NCI-H69 (cell line): ENCODE measurements around the gene RPTOR.

Experiments
- DNase-seq: peaks from one replicate; lab custom pipeline; 2025; lab: John Stamatoyannopoulos, UW

The RPTOR gene

GRCh38 chr17:80892019-80892855, 347.6 kb downstream of the RPTOR start:
- DNase-seq: peak; percentile 93

- DNase-seq: peak; percentile 86
Measured at GRCh38 chr17:80892900-80893603, 348.4 kb downstream of the RPTOR start.

- no peak for DNase-seq
Measured at GRCh38 chr17:80893604-80894438, 349.2 kb downstream of the RPTOR start.

DNA sequence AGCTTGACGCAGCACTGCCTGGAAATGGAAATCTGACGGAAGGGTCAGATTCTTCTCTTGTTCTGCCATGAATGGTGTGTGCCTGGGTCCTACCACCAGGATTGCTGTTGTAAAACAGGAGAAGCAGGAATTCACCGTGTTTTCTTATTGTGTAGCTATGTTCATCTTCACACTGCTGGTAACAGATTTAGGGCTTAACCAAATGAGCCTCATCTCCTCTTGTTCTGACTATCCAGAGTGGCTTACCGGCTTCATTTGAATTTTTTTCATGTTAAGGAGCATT, 349.7 kb downstream of the RPTOR start:
- no peak for DNase-seq

- no peak for DNase-seq
Measured at GRCh38 chr17:80894726-80895125, 350.1 kb downstream of the RPTOR start.

DNA sequence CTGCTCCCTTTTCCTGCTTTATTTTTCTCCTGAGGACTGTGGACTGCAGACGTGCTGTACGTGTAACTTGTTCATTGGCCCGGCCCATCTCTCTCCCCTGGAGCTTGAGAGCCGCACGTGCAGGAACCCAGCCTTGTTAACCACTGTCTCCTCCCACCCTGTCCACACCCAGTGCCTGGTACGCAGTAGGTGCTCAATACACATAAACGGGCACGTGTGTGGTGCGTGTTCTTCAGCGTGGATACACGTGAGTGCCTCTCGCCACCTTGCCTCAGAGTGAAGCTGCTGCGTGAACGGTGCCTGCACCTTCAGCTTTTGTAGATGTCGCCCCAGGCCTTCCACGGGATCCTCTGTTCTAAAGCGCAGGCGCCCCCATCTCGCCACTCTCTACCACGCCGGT, 350.7 kb downstream of the RPTOR start:
- no peak for DNase-seq

GRCh38 chr17:80898716-80899115, 354.1 kb downstream of the RPTOR start:
- peak; percentile 27 for DNase-seq

GRCh38 chr17:80899402-80900268, 355.0 kb downstream of the RPTOR start:
- peak; percentile 60 for DNase-seq

GRCh38 chr17:80901319-80901718, 356.7 kb downstream of the RPTOR start:
- peak; percentile 45 for DNase-seq

- no peak for DNase-seq
Measured at GRCh38 chr17:80902197-80902962, 357.7 kb downstream of the RPTOR start.

DNA sequence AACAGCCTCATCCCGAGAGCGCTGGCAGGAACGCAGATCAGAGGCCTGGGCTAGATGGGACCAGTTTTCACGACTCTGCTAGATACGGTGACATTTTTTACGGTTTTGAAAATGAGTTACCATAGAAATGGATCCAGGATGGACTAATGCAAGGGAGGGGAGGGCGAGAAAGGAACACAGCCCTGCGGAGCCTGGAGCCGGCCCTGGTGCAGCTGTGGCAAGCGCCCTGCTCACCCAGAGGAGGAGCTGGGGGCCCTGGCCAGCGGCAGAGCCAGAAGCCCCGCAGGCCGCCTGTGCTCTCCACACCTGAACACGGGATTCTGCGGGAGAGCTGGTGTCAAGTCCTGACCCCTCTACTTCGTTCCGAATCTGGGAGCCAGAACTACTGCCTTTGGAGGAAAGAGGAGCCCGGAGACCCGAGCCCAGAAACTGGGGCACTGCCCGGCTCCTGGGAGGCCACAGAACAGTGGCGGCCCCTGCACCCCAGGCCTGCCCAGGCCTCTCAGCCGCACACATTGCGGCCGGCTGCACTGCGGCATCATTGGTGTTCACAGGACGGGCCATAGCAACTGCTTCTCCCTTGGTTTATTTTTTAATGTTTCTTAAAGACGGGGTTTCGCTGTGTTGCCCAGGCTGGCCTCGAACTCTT, 358.4 kb downstream of the RPTOR start:
- no peak for DNase-seq

DNA sequence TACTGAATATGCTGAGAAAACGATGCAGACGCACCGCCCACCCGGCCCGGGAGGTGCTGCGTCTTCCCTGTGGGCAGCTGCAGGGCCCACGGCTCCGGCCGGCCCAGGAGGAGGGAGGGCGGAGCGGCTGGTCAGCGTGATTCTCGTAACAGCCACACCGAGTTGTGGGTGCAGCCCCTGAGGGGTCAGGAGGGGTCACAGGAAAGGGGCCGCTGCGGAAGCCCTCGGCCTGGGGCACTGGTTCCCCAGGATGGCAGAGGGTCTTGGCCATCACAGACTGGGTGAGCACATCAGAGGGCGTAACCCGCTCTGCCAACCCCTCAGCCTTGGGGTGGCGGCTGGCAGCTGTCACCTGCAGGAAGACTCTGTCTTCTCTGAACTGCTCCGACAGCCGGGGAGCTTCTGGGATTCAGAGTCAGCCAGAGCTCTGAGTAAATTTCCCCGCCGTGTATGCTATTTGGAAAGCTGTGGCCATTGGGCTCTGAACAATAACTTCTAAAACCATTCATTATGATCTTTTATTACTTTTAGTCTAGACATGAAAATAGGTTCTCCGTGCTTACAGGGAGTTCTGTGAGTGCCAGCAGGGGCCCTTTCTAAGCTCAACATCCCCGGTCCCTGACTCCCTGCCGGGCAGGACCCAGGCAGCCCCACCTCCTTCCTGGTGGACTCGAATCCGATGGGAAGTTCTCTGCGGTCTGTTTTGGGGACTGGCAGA, 359.6 kb downstream of the RPTOR start:
- peak; percentile 85 for DNase-seq

DNA sequence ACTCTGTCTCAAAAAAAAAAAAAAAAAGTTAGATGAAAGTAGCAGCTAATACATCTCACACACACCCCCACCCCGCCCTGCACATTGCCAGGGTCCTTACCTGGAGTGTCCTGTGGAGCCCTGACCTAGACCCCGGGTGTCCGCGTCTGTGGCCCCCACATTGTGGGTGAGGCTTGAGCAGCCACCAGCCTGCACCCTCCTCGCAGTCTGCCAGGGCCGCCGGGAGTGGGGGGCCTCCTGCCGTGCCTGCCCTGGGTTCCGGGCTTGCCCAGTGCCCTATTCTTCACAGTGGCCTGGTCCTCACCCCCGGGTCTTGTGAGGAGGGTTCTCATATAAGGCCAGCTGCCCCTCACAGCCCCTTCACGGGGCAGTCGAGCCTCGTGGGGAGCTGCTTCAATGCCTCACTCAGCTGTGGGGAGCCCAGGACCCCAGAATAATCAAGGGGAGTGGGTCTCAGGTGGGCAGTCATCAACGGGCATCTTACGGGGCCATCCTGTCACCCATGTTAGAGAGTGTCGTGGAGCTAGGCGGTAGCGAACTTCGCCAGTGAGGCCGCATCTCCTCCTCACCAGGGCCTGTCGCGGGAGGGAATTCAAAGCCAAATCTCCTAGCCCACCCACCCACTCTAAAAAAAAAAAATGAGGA, 361.1 kb downstream of the RPTOR start:
- DNase-seq: no peak

DNA sequence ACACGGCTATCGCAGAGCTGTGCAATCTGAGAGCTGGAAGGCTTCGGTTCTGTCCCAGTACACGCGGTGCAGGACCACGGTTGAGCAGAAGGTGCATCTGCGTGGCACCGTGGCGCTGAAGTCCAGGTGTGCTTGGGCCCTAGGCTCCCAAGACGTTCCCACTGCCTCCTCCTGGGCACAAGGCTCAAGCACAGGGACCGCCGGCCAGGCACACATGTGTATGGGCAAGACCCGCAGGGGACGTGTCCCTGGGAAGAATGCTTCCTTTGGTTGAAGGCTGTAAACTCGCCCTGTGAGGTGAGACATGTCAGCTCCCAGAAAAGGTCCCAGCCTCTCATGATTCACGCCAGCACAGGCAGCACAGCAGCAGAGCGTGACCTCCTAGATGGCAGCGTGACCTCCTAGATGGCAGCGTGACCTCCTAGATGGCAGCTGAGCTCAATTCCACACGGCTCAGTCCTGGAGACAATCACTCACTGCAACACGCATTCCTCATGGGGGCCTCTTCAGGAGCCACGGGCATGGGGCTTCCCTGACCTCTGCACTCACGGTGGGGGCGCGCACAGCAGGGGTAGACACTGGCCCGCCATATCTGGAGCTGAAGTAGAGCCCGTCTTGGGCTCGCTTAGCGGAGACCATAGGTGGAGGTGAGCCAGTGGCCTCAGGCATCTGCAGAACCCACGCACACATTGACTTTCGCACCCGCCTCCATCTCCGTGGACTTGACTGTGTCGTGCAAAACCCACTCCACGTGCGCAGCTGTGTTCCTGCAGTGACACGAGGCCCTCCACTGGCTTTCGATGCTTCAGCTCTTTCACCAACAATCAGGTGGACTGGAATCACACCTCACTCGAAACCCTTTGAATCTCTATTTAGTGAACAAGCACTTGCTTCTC, 362.0 kb downstream of the RPTOR start:
- no peak for DNase-seq

DNA sequence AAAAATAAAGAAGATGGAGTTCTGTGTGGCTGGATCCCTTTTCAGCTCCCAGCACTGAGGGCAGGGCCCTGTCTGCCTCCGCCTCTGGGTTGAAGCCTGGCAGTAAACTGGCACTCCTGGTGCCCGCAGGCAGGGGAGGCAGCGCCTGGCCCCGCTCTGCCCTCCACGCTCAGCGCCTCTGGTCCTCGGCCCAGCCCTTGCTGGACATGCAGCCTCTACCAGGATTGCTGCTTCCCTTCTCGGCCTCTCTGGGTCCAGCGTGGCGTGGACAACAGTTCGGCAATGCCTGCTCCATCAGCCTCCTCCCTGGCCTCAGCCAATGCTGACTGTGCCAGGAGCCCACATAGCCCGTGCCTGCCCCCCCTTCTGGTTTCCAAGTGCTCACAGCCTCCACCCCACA, 362.6 kb downstream of the RPTOR start:
- no peak for DNase-seq

DNA sequence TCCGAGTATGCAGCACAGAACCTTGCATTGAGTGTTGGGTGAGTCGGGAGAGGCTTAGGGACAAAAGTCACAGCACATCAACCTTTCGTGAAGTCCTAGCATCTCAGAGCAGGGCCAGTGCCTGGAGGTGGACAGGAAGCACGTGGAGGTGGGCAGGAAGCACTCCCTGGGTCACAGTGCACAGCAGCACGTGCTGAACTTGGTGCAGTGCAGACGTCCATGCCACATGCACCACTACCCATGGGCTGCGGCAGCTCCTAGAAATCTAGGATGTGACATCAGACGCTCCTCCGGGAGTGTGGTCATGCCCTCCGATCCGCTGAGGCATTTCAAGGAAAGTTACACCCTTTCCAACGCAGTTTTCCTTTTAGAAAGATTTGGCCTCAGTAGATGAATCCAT, 363.6 kb downstream of the RPTOR start:
- DNase-seq: no peak

GRCh38 chr17:80908776-80909175, 364.1 kb downstream of the RPTOR start:
- no peak for DNase-seq

GRCh38 chr17:80909635-80910034, 365.0 kb downstream of the RPTOR start:
- DNase-seq: no peak
